ENCODE measurements around the gene IFI27L1. TPM values are rescaled to one million over a fixed set of nuclear protein-coding genes. Genes with fewer than 3 reads are reported as not detected.

The IFI27L1 gene
- total and polyA plus RNA-seq, 2 of the 13 experiments (the other 11 are each of a cell fraction or from before 2014, with no cell fraction given): 11.9 to 19.0 TPM

- WGBS (ENCODE audit: low lambda C conversion rate): 5% methylated on average over 3 of the region's 4 CpGs
- ChIA-PET POLR2A (no interaction called here), CTCF (ENCODE audit: low intra/inter-chr PET ratio, low total read pairs) (no interaction called here)
- Histone ChIP-seq H3K9ac (ENCODE audit: insufficient read depth, low read depth, low read length) (no peak overlapping the region), H4K20me1 (ENCODE audit: insufficient read depth, low read length) (no peaks in the 10 kb centered on the region), H3K27ac (ENCODE audit: extremely low read length, insufficient read depth, low read length) (no peak overlapping the region), H3K4me3 (replicated peaks in 1 of 3; ENCODE audit: insufficient read depth in 1 of 3, low read depth in 2 of 3, low read length in 3 of 3) (no peak overlapping the region), H3K27me3 (ENCODE audit: control insufficient read depth in 1 of 2, insufficient read depth in 2 of 2, low read length in 2 of 2) (peaks cover 2 to 28% of the 10 kb centered on the region in 2 experiments; a peak in 2 of 5 replicates), H3K36me3 (replicated peaks in 1 of 2; ENCODE audit: control insufficient read depth in 1 of 2, insufficient read depth in 2 of 2, low read length in 2 of 2) (no peaks in the 10 kb centered on the region), H3K9me3 (ENCODE audit: low read length) (no peaks in the 10 kb centered on the region), H3K4me2 (ENCODE audit: low read depth, low read length) (no peak overlapping the region; the same call in 1 of the 2 replicates), H3K79me2 (ENCODE audit: insufficient read depth, low read length) (no peaks in the 10 kb centered on the region), H3K4me1 (ENCODE audit: insufficient read depth, low read length) (peaks cover 47% of the 10 kb centered on the region), H2AFZ (ENCODE audit: low read length) (no peak overlapping the region)
- TF ChIP-seq FLYWCH1 (CRISPR knock-in tag; IDR thresholded peaks at IDR 0.05) (no peak), ZNF350 (CRISPR knock-in tag; IDR thresholded peaks at IDR 0.05; ENCODE audit: borderline replicate concordance, low read depth) (no peak), DBP (CRISPR knock-in tag; IDR thresholded peaks at IDR 0.05; ENCODE audit: not compliant biosample characterization) (no peak), ZNF691 (CRISPR knock-in tag; IDR thresholded peaks at IDR 0.05; ENCODE audit: borderline replicate concordance, low read depth) (no peak)
- no peak for DNase-seq (ENCODE audit: low spot score)
- ATAC-seq: no peak; the same call in 2 of the 3 replicates
- FAIRE-seq: no peak
- intact Hi-C loops (cut with micrococcal nuclease; ENCODE audit: unreplicated experiment) (no loop called here), in situ Hi-C loops (cut with HindIII; ENCODE audit: extremely low pct_ligation_motif_present, low pct_unique_long_range_greater_than_20kb) (no loop called here)
- BruUV-seq (replicated peaks): no TSS peak
Measured at GRCh38 chr14:94115058-94115591, 34.0 kb downstream of the IFI27L1 start.

- in situ Hi-C loops (cut with HindIII; ENCODE audit: extremely low pct_ligation_motif_present, low pct_unique_long_range_greater_than_20kb): no loop called here
- Histone ChIP-seq H3K79me2 (ENCODE audit: insufficient read depth, low read length) (no peaks in the 10 kb centered on the region), H3K9ac (ENCODE audit: insufficient read depth, low read depth, low read length) (no peak overlapping the region), H4K20me1 (ENCODE audit: insufficient read depth, low read length) (no peaks in the 10 kb centered on the region), H3K27ac (ENCODE audit: extremely low read length, insufficient read depth, low read length) (no peak overlapping the region), H3K4me2 (ENCODE audit: low read depth, low read length) (no peak overlapping the region), H3K36me3 (replicated peaks in 1 of 2; ENCODE audit: control insufficient read depth in 1 of 2, insufficient read depth in 2 of 2, low read length in 2 of 2) (no peaks in the 10 kb centered on the region), H3K4me3 (replicated peaks in 1 of 3; ENCODE audit: insufficient read depth in 1 of 3, low read depth in 2 of 3, low read length in 3 of 3) (no peak overlapping the region), H2AFZ (ENCODE audit: low read length) (no peak overlapping the region), H3K4me1 (ENCODE audit: insufficient read depth, low read length) (peaks cover 44% of the 10 kb centered on the region), H3K9me3 (ENCODE audit: low read length) (no peaks in the 10 kb centered on the region), H3K27me3 (ENCODE audit: control insufficient read depth in 1 of 2, insufficient read depth in 2 of 2, low read length in 2 of 2) (peaks cover 2 to 28% of the 10 kb centered on the region in 2 experiments; a peak in 2 of 5 replicates)
- ChIA-PET CTCF (ENCODE audit: low intra/inter-chr PET ratio, low total read pairs) (no interaction called here), POLR2A (no interaction called here)
- BruUV-seq (replicated peaks): no TSS peak
- no peak for DNase-seq (ENCODE audit: low spot score)
- 70% methylated on average over 11 of the region's 15 CpGs for WGBS (ENCODE audit: low lambda C conversion rate)
- no peak for FAIRE-seq
- no peak for ATAC-seq
- intact Hi-C loops (cut with micrococcal nuclease; ENCODE audit: unreplicated experiment): no loop called here
- no peak for TF ChIP-seq NFE2L1 (CRISPR knock-in tag; IDR thresholded peaks at IDR 0.05; ENCODE audit: borderline replicate concordance)
- TF ChIP-seq ZMYM3 (CRISPR knock-in tag; IDR thresholded peaks at IDR 0.05): no peak
- TF ChIP-seq MAFF (IDR thresholded peaks at IDR 0.05; ENCODE audit: low read depth, low read length): no peak
- no peak for TF ChIP-seq ZBTB21 (CRISPR knock-in tag; IDR thresholded peaks at IDR 0.05)
- no peak for TF ChIP-seq IKZF5 (CRISPR knock-in tag; IDR thresholded peaks at IDR 0.05)
- no peak for TF ChIP-seq ZSCAN30 (CRISPR knock-in tag; IDR thresholded peaks at IDR 0.05)
- no peak for TF ChIP-seq ZNF282 (IDR thresholded peaks at IDR 0.05; ENCODE audit: partially characterized antibody)
- TF ChIP-seq CCDC6 (CRISPR knock-in tag; IDR thresholded peaks at IDR 0.05): no peak
- TF ChIP-seq KLF12 (CRISPR knock-in tag; IDR thresholded peaks at IDR 0.05; ENCODE audit: borderline replicate concordance): no peak
- TF ChIP-seq ZNF7 (CRISPR knock-in tag; IDR thresholded peaks at IDR 0.05): no peak
Measured at GRCh38 chr14:94115631-94116030, 34.5 kb downstream of the IFI27L1 start.
